H9 (cell line): Measurements from ENCODE around the gene ERC2. TPM values are rescaled to one million over a fixed set of nuclear protein-coding genes. Genes with fewer than 3 reads are reported as not detected.

Experiments used
- DNase-seq: peaks from one replicate; pipeline ENCODE4 v3.0.0-alpha.2; 2017
- H2AFZ ChIP-seq: one replicate; pipeline ENCODE4 v1.6.1; 2013; ENCODE audit warnings: mild to moderate bottlenecking, low read length, control low read depth, moderate library complexity
- H2AK5ac ChIP-seq: 2 replicates; pipeline ENCODE4 v1.6.1; 2013; ENCODE audit warnings: low read length, control low read depth, mixed read lengths; ENCODE audit not compliant: insufficient read length
- H2BK120ac ChIP-seq: one replicate; pipeline ENCODE4 v1.6.1; 2013; ENCODE audit warnings: low read depth, mild to moderate bottlenecking, low read length, control low read depth, inconsistent platforms; ENCODE audit not compliant: poor library complexity, severe bottlenecking
- H2BK12ac ChIP-seq: 2 replicates; pipeline ENCODE4 v1.6.1; 2013; ENCODE audit warnings: low read length, control low read depth, mixed read lengths, low read depth; ENCODE audit not compliant: insufficient read length
- H2BK15ac ChIP-seq: 2 replicates; pipeline ENCODE4 v1.6.1; 2013; ENCODE audit warnings: low read depth, low read length, control low read depth
- H2BK20ac ChIP-seq: one replicate; pipeline ENCODE4 v1.6.1; 2013; ENCODE audit warnings: low read depth, mild to moderate bottlenecking, low read length, control low read depth, inconsistent platforms; ENCODE audit not compliant: poor library complexity, severe bottlenecking
- H2BK5ac ChIP-seq: 2 replicates; pipeline ENCODE4 v1.6.1; 2013; ENCODE audit warnings: low read length, control low read depth, mixed read lengths; ENCODE audit not compliant: insufficient read length
- H3K14ac ChIP-seq: 2 replicates; pipeline ENCODE4 v1.6.1; 2013; ENCODE audit warnings: low read length, control low read depth; ENCODE audit not compliant: insufficient read depth
- H3K18ac ChIP-seq: 2 replicates; pipeline ENCODE4 v1.6.1; 2013; ENCODE audit warnings: low read depth, mild to moderate bottlenecking, mixed read lengths, low read length, control low read depth; ENCODE audit not compliant: insufficient read length
- H3K23ac ChIP-seq: 2 replicates; pipeline ENCODE4 v1.6.1; 2013; ENCODE audit warnings: low read length, control low read depth, mixed read lengths, low read depth; ENCODE audit not compliant: insufficient read length
- H3K23me2 ChIP-seq: 2 replicates; pipeline ENCODE4 v1.6.1; 2013; ENCODE audit warnings: low read depth, mild to moderate bottlenecking, mixed read lengths, low read length, control low read depth; ENCODE audit not compliant: insufficient read length, poor library complexity, severe bottlenecking
- H3K27ac ChIP-seq: 2 replicates; pipeline ENCODE4 v1.5.1; 2013; ENCODE audit warnings: low read length, control low read depth, mixed read lengths, low read depth; ENCODE audit not compliant: insufficient read length
- H3K27me3 ChIP-seq: 2 replicates; pipeline ENCODE4 v1.6.1; 2013; ENCODE audit warnings: low read length, control low read depth, inconsistent platforms; ENCODE audit not compliant: insufficient read depth
- H3K4ac ChIP-seq: 2 replicates; pipeline ENCODE4 v1.6.1; 2013; ENCODE audit warnings: low read depth, mild to moderate bottlenecking, control low read depth, inconsistent platforms, low read length, moderate library complexity
- H3K4me1 ChIP-seq: 2 replicates; pipeline ENCODE4 v1.6.1; 2013; ENCODE audit warnings: low read length, control low read depth, inconsistent platforms; ENCODE audit not compliant: insufficient read depth
- H3K4me2 ChIP-seq: 2 replicates; pipeline ENCODE4 v1.6.1; 2013; ENCODE audit warnings: low read length, control low read depth, mixed read lengths; ENCODE audit not compliant: insufficient read length, insufficient read depth
- H3K56ac ChIP-seq: 2 replicates; pipeline ENCODE4 v1.6.1; 2013; ENCODE audit warnings: low read depth, mild to moderate bottlenecking, mixed read lengths, low read length, control low read depth; ENCODE audit not compliant: insufficient read length
- H3K79me1 ChIP-seq: 2 replicates; pipeline ENCODE4 v1.6.1; 2013; ENCODE audit warnings: low read depth, mild to moderate bottlenecking, moderate library complexity, low read length, control low read depth, inconsistent platforms; ENCODE audit not compliant: insufficient read depth, poor library complexity, severe bottlenecking
- H3K79me2 ChIP-seq: 2 replicates; pipeline ENCODE4 v1.6.1; 2013; ENCODE audit warnings: low read length, control low read depth, inconsistent platforms; ENCODE audit not compliant: insufficient read depth
- H3K9ac ChIP-seq: 2 replicates; pipeline ENCODE4 v1.6.1; 2013; ENCODE audit warnings: low read length, control low read depth, mixed read lengths; ENCODE audit not compliant: insufficient read length; ENCODE audit errors: extremely low read depth
- H3K9me3 ChIP-seq: one replicate; pipeline ENCODE4 v1.6.1; 2013; ENCODE audit warnings: low read depth, low read length, inconsistent platforms; ENCODE audit not compliant: control insufficient read depth
- H3T11ph ChIP-seq: one replicate; pipeline ENCODE4 v1.6.1; 2013; ENCODE audit warnings: mild to moderate bottlenecking, low read length, control low read depth, inconsistent platforms
- H4K20me1 ChIP-seq: one replicate; pipeline ENCODE4 v1.6.1; 2013; ENCODE audit not compliant: control insufficient read depth, insufficient read length, insufficient read depth
- H4K5ac ChIP-seq: 2 replicates; pipeline ENCODE4 v1.6.1; 2013; ENCODE audit warnings: low read depth, mild to moderate bottlenecking, mixed read lengths, low read length, control low read depth; ENCODE audit not compliant: insufficient read length
- H4K8ac ChIP-seq: replicated peaks from 2 replicates; pipeline ENCODE4 v1.6.1; 2013; ENCODE audit warnings: low read length, control low read depth, mixed read lengths, low read depth; ENCODE audit not compliant: insufficient read length
- H4K91ac ChIP-seq: 2 replicates; pipeline ENCODE4 v1.6.1; 2013; ENCODE audit warnings: low read depth, mild to moderate bottlenecking, moderate library complexity, mixed read lengths, low read length, control low read depth; ENCODE audit not compliant: insufficient read length
- H3K27ac Mint-ChIP-seq, 3 experiments: 2 replicates in 2 of 3; 3 replicates in 1 of 3; pipeline ENCODE4 v1.8.0; 2020 to 2021; ENCODE audit warnings: mixed read lengths in 3 of 3, mild to moderate bottlenecking in 1 of 3, moderate library complexity in 1 of 3
- H3K27me3 Mint-ChIP-seq: 2 replicates; pipeline ENCODE4 v1.8.0; 2021; ENCODE audit warnings: low read depth, mild to moderate bottlenecking, moderate library complexity, mixed read lengths
- H3K36me3 Mint-ChIP-seq, 3 experiments: 2 replicates in 2 of 3; 3 replicates in 1 of 3; pipeline ENCODE4 v1.8.0; 2020 to 2021; ENCODE audit warnings: low read depth in 3 of 3, mixed read lengths in 3 of 3; ENCODE audit not compliant: insufficient read depth in 1 of 3
- H3K4me1 Mint-ChIP-seq, 2 experiments: 2 replicates each; pipeline ENCODE4 v1.8.0; 2020; ENCODE audit warnings: mixed read lengths in 2 of 2
- H3K4me3 Mint-ChIP-seq, 2 experiments: 2 replicates in 1 of 2; 3 replicates in 1 of 2; pipeline ENCODE4 v1.8.0; 2020 to 2021; ENCODE audit warnings: mild to moderate bottlenecking in 2 of 2, mixed read lengths in 2 of 2, moderate library complexity in 1 of 2
- H3K9me3 Mint-ChIP-seq, 2 experiments: 2 replicates in 1 of 2; 3 replicates in 1 of 2; pipeline ENCODE4 v1.8.0; 2020; ENCODE audit warnings: mild to moderate bottlenecking in 2 of 2, mixed read lengths in 2 of 2, moderate library complexity in 1 of 2
- CTCF ChIP-seq: fragments of 200-600 bp; sonication (generic); conservative IDR thresholded peaks from 3 replicates; pipeline ENCODE4 v1.8.0; 2021; ENCODE audit warnings: antibody characterized with exemption, mild to moderate bottlenecking
- WGBS: extraction: QIAGEN DNeasy Blood & Tissue Kit; methylation state at CpG from one replicate; pipeline ENCODE4 v1.1.7; 2013; ENCODE audit warnings: missing lambda C conversion rate, low lambda C conversion rate, mixed read lengths; ENCODE audit not compliant: insufficient read length; ENCODE audit errors: extremely low coverage; 5-methylcytosine and 5-hydroxymethylcytosine counted together
- total RNA-seq: library from RNA; stranded (reverse); gene quantifications from 2 replicates; pipeline ENCODE4 v1.2.1, GENCODE V29; 2021

Gene ERC2
- total RNA-seq, 1 experiment from 2014 or later: 15.4 TPM

GRCh38 chr3:55718521-55718921 lies 749.7 kb downstream of the ERC2 start:
- H3T11ph ChIP-seq: no peak overlapping the region
- no peak overlapping the region for H3K18ac ChIP-seq
- Mint-ChIP-seq H3K27me3 (no peaks in the 10 kb centered on the region), H3K27ac (no peak overlapping the region), H3K4me3 (no peak overlapping the region), H3K9me3 (no peaks in the 10 kb centered on the region), H3K36me3 (no peaks in the 10 kb centered on the region), H3K4me1 (peaks cover 4 to 5% of the 10 kb centered on the region in 2 experiments; a peak in 3 of 4 replicates)
- no peak overlapping the region for H3K14ac ChIP-seq
- H2BK20ac ChIP-seq: no peak overlapping the region
- H3K23me2 ChIP-seq: no peaks in the 10 kb centered on the region
- no peak overlapping the region for H3K27ac ChIP-seq
- no peak overlapping the region for H4K91ac ChIP-seq
- no peak overlapping the region for H2BK15ac ChIP-seq
- no peaks in the 10 kb centered on the region for H3K9me3 ChIP-seq
- no CpG with 5 or more reads among the region's 1 CpG for WGBS
- H4K20me1 ChIP-seq: no peaks in the 10 kb centered on the region
- no peaks in the 10 kb centered on the region for H3K79me2 ChIP-seq
- H2BK12ac ChIP-seq: no peak overlapping the region
- no peak overlapping the region for H3K9ac ChIP-seq
- no peak overlapping the region for H2BK5ac ChIP-seq
- H4K5ac ChIP-seq: no peak overlapping the region
- no peak for DNase-seq
- no peaks in the 10 kb centered on the region for H3K79me1 ChIP-seq
- H3K27me3 ChIP-seq: no peaks in the 10 kb centered on the region
- H2BK120ac ChIP-seq: no peak overlapping the region
- H3K4me2 ChIP-seq: no peak overlapping the region
- no peaks in the 10 kb centered on the region for H3K4me1 ChIP-seq
- no peak overlapping the region for H3K4ac ChIP-seq
- no peak for TF ChIP-seq CTCF
- no peak overlapping the region for H2AK5ac ChIP-seq
- H3K56ac ChIP-seq: no peak overlapping the region
- H2AFZ ChIP-seq: no peak overlapping the region
- H4K8ac ChIP-seq: no peak overlapping the region
- H3K23ac ChIP-seq: no peak overlapping the region
